SK-N-SH treated with all-trans-retinoic acid at 6 μM for 48 hours (cell line): ENCODE results near the gene PDIA5.

Experiments used
- ATAC-seq: fragments of 200-7000 bp; cut with Tn5 transposase; 3 replicates; pipeline ENCODE4 v1.9.1; 2020; ENCODE audit warnings: mild to moderate bottlenecking, moderate library complexity
- ARNTL ChIP-seq: fragments of 450-650 bp; formaldehyde crosslinking; IDR thresholded peaks from 2 replicates; pipeline ENCODE4 v1.5.0; 2020; ENCODE audit warnings: low read depth, mild to moderate bottlenecking, moderate library complexity, borderline replicate concordance
- BACH2 ChIP-seq: fragments of 250-450 bp; sonication (Bioruptor Pico); IDR thresholded peaks from 2 replicates; pipeline ENCODE4 v1.9.0; 2021; ENCODE audit warnings: mild to moderate bottlenecking, borderline replicate concordance
- CSRNP3 ChIP-seq: fragments of 250-450 bp; sonication (Bioruptor Pico); IDR thresholded peaks from 2 replicates; pipeline ENCODE4 v1.5.1; 2021; ENCODE audit warnings: mild to moderate bottlenecking, moderate library complexity
- ESRRG ChIP-seq: fragments of 250-450 bp; sonication (Bioruptor Pico); IDR thresholded peaks from 2 replicates; pipeline ENCODE4 v1.6.1; 2021; ENCODE audit warnings: mild to moderate bottlenecking
- GLIS3 ChIP-seq: fragments of 250-450 bp; sonication (Bioruptor Pico); IDR thresholded peaks from 2 replicates; pipeline ENCODE4 v1.5.0; 2020; ENCODE audit warnings: mild to moderate bottlenecking, moderate library complexity
- ISL1 ChIP-seq: fragments of 250-450 bp; sonication (Bioruptor Pico); IDR thresholded peaks from 2 replicates; pipeline ENCODE4 v2.1.2; 2022; ENCODE audit warnings: mild to moderate bottlenecking, moderate library complexity
- OSR1 ChIP-seq: fragments of 250-450 bp; sonication (Bioruptor Pico); IDR thresholded peaks from 2 replicates; pipeline ENCODE4 v1.8.0; 2022; ENCODE audit warnings: moderate library complexity, mild to moderate bottlenecking, inconsistent platforms
- RARB ChIP-seq: fragments of 250-450 bp; sonication (Bioruptor Pico); IDR thresholded peaks from 2 replicates; pipeline ENCODE4 v1.8.0; 2021; ENCODE audit warnings: mild to moderate bottlenecking, moderate library complexity
- SNAI2 ChIP-seq: fragments of 250-450 bp; sonication (Bioruptor Pico); IDR thresholded peaks from 2 replicates; pipeline ENCODE4 v1.5.0; 2020; ENCODE audit warnings: mild to moderate bottlenecking, moderate library complexity
- TOX ChIP-seq: fragments of 250-450 bp; sonication (Bioruptor Pico); IDR thresholded peaks from 2 replicates; pipeline ENCODE4 v1.8.0; 2021; ENCODE audit warnings: mild to moderate bottlenecking, moderate library complexity, borderline replicate concordance
- ZC3H10 ChIP-seq: fragments of 250-450 bp; sonication (Bioruptor Pico); IDR thresholded peaks from 2 replicates; pipeline ENCODE4 v1.5.1; 2021; ENCODE audit warnings: mild to moderate bottlenecking, moderate library complexity
- ZFP30 ChIP-seq: fragments of 450-650 bp; formaldehyde crosslinking; IDR thresholded peaks from 2 replicates; pipeline ENCODE4 v1.5.0; 2022; ENCODE audit warnings: mild to moderate bottlenecking, moderate library complexity
- ZNF70 ChIP-seq: fragments of 450-650 bp; formaldehyde crosslinking; IDR thresholded peaks from 2 replicates; pipeline ENCODE4 v1.5.0; 2020; ENCODE audit warnings: mild to moderate bottlenecking, moderate library complexity
- ZNF8 ChIP-seq: fragments of 450-650 bp; formaldehyde crosslinking; IDR thresholded peaks from 2 replicates; pipeline ENCODE4 v1.5.0; 2020; ENCODE audit warnings: mild to moderate bottlenecking, moderate library complexity
- TF ChIP-seq, protein P1 (sequence below): fragments of 250-450 bp; sonication (Bioruptor Pico); IDR thresholded peaks from 2 replicates; pipeline ENCODE4 v1.5.0; 2020; ENCODE audit warnings: mild to moderate bottlenecking, moderate library complexity
- TF ChIP-seq, protein P2 (sequence below): fragments of 250-450 bp; sonication (Bioruptor Pico); IDR thresholded peaks from 2 replicates; pipeline ENCODE4 v1.8.0; 2021; ENCODE audit warnings: low read depth, mild to moderate bottlenecking, moderate library complexity, borderline replicate concordance
- TF ChIP-seq, protein P3 (sequence below): fragments of 250-450 bp; sonication (Bioruptor Pico); IDR thresholded peaks from 2 replicates; pipeline ENCODE4 v1.8.0; 2020; ENCODE audit warnings: mild to moderate bottlenecking, moderate library complexity, borderline replicate concordance
- TF ChIP-seq, protein P4 (sequence below): fragments of 250-450 bp; sonication (Bioruptor Pico); IDR thresholded peaks from 2 replicates; pipeline ENCODE4 v1.5.1; 2020; ENCODE audit warnings: low read depth, mild to moderate bottlenecking, moderate library complexity

Gene PDIA5

GRCh38 chr3:123026565-123027291 is 40.1 kb upstream of the PDIA5 start:
- peak; percentile 40 for ATAC-seq
- TF ChIP-seq SNAI2 (CRISPR knock-in tag) (no peak), ZC3H10 (CRISPR knock-in tag) (no peak), ZNF70 (no peak), ARNTL (CRISPR knock-in tag) (no peak), ZFP30 (CRISPR knock-in tag) (no peak), CSRNP3 (CRISPR knock-in tag) (no peak), ISL1 (CRISPR knock-in tag) (no peak), ESRRG (CRISPR knock-in tag) (no peak), RARB (no peak), OSR1 (no peak), GLIS3 (CRISPR knock-in tag) (no peak), BACH2 (CRISPR knock-in tag) (no peak)
- TF ChIP-seq, protein P1, sequence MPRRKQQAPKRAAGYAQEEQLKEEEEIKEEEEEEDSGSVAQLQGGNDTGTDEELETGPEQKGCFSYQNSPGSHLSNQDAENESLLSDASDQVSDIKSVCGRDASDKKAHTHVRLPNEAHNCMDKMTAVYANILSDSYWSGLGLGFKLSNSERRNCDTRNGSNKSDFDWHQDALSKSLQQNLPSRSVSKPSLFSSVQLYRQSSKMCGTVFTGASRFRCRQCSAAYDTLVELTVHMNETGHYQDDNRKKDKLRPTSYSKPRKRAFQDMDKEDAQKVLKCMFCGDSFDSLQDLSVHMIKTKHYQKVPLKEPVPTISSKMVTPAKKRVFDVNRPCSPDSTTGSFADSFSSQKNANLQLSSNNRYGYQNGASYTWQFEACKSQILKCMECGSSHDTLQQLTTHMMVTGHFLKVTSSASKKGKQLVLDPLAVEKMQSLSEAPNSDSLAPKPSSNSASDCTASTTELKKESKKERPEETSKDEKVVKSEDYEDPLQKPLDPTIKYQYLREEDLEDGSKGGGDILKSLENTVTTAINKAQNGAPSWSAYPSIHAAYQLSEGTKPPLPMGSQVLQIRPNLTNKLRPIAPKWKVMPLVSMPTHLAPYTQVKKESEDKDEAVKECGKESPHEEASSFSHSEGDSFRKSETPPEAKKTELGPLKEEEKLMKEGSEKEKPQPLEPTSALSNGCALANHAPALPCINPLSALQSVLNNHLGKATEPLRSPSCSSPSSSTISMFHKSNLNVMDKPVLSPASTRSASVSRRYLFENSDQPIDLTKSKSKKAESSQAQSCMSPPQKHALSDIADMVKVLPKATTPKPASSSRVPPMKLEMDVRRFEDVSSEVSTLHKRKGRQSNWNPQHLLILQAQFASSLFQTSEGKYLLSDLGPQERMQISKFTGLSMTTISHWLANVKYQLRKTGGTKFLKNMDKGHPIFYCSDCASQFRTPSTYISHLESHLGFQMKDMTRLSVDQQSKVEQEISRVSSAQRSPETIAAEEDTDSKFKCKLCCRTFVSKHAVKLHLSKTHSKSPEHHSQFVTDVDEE (CRISPR knock-in tag) = no peak
- TF ChIP-seq, protein P2, sequence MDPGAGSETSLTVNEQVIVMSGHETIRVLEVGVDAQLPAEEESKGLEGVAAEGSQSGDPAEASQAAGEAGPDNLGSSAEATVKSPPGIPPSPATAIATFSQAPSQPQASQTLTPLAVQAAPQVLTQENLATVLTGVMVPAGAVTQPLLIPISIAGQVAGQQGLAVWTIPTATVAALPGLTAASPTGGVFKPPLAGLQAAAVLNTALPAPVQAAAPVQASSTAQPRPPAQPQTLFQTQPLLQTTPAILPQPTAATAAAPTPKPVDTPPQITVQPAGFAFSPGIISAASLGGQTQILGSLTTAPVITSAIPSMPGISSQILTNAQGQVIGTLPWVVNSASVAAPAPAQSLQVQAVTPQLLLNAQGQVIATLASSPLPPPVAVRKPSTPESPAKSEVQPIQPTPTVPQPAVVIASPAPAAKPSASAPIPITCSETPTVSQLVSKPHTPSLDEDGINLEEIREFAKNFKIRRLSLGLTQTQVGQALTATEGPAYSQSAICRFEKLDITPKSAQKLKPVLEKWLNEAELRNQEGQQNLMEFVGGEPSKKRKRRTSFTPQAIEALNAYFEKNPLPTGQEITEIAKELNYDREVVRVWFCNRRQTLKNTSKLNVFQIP (CRISPR knock-in tag) = no peak
- TF ChIP-seq, protein P3, sequence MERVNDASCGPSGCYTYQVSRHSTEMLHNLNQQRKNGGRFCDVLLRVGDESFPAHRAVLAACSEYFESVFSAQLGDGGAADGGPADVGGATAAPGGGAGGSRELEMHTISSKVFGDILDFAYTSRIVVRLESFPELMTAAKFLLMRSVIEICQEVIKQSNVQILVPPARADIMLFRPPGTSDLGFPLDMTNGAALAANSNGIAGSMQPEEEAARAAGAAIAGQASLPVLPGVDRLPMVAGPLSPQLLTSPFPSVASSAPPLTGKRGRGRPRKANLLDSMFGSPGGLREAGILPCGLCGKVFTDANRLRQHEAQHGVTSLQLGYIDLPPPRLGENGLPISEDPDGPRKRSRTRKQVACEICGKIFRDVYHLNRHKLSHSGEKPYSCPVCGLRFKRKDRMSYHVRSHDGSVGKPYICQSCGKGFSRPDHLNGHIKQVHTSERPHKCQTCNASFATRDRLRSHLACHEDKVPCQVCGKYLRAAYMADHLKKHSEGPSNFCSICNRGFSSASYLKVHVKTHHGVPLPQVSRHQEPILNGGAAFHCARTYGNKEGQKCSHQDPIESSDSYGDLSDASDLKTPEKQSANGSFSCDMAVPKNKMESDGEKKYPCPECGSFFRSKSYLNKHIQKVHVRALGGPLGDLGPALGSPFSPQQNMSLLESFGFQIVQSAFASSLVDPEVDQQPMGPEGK (CRISPR knock-in tag) = no peak
- TF ChIP-seq, protein P4, sequence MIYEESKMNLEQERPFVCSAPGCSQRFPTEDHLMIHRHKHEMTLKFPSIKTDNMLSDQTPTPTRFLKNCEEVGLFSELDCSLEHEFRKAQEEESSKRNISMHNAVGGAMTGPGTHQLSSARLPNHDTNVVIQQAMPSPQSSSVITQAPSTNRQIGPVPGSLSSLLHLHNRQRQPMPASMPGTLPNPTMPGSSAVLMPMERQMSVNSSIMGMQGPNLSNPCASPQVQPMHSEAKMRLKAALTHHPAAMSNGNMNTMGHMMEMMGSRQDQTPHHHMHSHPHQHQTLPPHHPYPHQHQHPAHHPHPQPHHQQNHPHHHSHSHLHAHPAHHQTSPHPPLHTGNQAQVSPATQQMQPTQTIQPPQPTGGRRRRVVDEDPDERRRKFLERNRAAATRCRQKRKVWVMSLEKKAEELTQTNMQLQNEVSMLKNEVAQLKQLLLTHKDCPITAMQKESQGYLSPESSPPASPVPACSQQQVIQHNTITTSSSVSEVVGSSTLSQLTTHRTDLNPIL (CRISPR knock-in tag) = no peak

GRCh38 chr3:123027292-123028232 is 39.3 kb upstream of the PDIA5 start, which contains the start of gene SEMA5B:
TSS of gene SEMA5B (minus strand) at chr3:123027763. CDS start at chr3:122961263, 66,500 bp downstream.
- ATAC-seq = peak; percentile 81
- TF ChIP-seq GLIS3 (CRISPR knock-in tag) (no peak), CSRNP3 (CRISPR knock-in tag) (no peak), SNAI2 (CRISPR knock-in tag) (no peak), ZNF8 (CRISPR knock-in tag) (no peak), TOX (no peak), ISL1 (CRISPR knock-in tag) (no peak), OSR1 (no peak), ESRRG (CRISPR knock-in tag) (no peak), BACH2 (CRISPR knock-in tag) (no peak), RARB (no peak), ZC3H10 (CRISPR knock-in tag) (no peak)
- TF ChIP-seq, protein P4 (CRISPR knock-in tag) = no peak
